GM18502 (cell line): ENCODE measurements around the gene ZFYVE21.

Experiments used
- ATAC-seq: cut with Tn5 transposase; IDR thresholded peaks from one replicate; pipeline ENCODE4 v1.9.1; 2021; ENCODE audit warnings: mild to moderate bottlenecking; ENCODE audit not compliant: unreplicated experiment, poor library complexity

ZFYVE21 gene

DNA sequence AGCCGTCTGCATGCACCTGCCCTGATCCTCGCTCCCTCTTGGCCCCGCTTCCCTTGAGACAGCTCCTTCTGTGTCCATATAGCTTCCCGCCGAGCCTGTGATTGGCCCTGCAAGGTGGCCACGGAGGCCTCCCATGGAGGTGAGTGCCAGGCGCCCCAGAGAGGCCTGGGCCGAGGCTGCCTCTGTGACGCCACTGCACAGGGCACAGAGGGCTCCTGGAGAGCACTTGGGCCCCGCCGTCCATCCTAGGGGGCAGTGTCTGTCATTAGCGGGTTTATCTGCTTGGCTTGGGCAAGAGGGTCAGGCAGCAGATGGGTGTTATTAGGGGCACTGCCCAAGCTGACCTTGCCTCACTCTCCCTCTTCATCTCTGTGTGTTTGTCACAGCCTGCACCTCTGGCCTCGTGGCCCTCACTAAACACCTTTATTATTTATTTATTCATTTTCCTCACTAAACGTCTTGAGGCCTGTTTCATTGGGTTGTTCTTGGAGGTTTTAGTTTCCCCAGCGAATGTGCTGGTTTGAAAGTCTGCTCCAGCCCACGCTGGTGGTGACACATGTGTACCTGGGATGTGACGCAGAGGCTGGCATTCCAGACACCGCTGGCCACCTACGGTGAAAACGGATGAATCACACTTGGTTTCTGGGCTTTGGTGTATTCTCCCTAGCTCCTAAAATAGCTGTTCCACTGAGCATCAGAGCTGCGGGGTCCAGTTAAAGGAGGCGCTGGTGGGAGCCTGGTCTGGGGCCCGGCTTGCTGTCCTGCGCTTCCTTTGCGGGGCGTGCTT, 5.9 kb downstream of the ZFYVE21 start:
- no peak for ATAC-seq

DNA sequence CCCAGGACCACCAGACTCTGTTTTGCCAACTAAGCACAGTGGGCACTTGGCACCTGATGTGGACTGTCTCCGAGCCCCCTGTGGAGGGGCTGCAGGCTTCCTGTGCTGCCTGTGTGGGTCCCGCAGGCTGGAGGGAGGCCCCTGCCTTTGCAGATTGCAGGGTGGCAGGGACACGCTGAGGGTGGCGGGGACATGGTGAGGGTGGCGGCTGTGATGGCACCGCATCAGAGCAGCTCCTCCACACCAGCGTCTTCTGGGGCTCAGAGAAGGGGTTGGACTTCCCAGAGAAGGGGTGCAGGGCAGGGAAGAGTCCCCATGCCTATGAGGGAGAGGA, 8.1 kb downstream of the ZFYVE21 start:
- no peak for ATAC-seq

DNA sequence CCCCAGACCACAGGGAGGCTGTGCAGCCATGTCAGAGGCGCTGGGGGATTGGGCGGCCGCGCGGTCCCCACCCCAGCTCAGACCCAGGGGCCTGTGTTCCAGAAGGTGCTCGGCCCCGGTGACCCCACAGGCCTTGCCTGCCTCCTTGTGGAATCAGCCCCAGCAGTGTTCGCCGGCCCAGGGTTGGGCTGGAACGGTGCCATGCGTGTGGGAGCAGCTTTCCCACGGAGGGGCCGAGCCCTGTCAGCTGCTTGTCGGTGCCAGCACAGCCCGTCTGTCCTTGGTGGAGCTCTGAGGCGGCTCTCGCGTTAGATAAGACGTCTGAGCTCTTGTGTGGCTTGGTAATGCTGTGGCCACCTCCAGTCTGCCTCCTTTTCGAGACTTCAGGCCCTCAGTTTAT, 8.5 kb downstream of the ZFYVE21 start:
- ATAC-seq: no peak

DNA sequence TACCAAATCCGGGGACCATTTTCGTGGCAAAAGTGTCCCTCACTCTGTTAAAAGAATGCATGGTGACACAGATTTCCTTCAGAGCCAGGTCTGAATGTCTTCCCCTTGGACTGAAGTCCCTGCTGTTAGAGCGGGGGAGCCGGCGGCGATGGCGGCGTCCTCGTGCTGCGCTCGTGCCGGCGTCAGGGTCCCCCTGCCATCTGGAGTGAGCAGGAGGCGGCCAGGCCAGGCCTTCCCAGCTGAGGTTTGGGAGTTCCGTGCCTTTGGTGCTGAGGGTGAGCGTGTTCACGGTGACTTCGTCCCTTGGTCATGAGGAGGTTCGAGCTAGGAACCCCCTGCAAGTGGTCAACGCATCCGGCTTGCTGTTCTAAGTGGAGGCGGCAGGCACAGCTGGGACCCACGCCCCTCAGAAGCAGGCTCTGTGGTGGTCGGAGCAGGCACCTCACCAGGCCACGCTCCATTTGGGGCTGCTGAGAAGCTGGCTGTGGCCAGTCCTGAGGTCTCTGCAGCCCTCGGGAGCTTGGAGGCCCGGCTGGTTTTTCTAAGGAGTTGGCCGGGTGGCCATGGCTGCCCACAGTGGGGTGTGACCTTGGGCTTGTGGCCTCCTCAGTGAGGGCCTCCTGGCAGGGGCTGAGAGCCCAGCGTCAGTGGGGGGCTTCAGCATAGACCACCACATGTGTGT, 9.5 kb downstream of the ZFYVE21 start:
- ATAC-seq: no peak

DNA sequence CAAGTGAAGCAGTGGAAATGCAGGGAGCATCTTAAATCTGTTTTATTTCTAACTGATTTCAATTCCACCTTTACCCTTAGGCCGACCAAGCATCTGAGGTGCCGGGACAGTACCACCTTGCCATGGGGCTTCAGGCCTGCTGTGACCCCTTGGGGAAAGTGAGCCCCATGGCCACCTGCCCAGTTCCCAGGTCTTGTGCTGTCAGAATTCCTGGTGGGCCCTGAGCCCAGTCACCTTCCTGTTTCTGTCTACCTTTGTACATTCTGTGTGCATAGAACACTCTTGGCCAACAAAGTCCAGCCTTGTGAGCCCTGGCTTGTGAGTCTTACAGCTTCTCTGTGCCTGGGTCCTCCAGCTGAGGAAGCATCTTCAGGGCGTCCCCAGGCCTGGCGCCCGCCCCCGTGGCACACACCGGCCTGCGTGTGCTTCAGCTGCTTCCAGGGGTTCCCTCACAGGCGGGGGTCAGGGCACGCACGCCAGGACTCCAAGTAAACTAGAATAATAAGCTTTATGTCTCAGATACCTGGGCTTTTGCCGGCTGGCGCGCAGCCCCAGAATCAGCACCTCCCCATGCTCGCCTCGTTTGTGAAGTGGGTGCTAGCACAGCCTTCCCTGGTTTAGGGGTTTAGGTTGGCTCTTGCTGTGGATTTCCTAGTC, 10.3 kb downstream of the ZFYVE21 start:
- no peak for ATAC-seq

DNA sequence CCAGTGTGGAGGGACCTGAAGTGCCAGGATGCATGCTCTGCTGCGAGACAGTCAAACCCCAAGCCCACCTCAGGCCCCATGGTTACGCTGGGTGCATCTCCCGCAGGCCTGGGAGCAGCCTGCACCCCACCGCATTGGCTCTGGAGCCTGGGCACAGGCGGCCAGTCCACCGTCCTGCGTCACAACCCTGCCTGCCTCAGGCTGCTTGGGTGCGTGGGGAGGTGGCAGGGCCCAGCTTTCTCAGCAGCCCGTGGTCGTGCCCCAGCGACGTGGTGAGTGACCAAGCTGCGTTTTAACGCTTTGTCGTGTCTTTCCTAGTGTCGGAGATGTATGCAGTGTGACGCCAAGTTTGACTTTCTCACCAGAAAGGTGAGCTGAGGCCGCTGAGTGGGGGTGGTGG, 10.9 kb downstream of the ZFYVE21 start:
- ATAC-seq: no peak

DNA sequence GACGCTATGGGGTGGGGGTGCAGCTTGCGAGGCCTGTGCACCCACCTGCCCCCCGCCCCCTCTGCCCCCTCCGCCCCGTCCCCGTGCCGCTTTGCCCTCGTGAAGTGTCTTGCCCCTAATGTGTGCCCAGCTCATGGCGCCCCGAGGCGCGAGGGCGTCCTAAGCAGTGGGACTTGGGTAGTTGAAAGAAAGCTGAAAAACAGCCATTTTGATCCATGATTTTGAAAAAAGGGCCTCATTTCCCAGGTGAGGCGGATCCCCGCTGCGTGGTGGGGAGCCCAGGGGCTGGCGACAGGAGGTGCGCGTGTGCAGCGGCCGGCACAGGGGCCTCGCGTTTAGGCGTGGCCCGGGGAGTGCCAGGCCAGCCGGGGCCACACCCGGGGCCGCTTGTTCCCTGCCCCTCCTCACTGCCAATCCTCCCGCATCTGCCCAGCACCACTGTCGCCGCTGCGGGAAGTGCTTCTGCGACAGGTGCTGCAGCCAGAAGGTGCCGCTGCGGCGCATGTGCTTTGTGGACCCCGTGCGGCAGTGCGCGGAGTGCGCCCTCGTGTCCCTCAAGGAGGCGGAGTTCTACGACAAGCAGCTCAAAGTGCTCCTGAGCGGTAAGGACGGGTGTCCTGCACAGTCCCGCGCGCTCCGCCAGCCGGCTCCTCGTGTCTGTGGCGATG, 11.8 kb downstream of the ZFYVE21 start:
- ATAC-seq: no peak

DNA sequence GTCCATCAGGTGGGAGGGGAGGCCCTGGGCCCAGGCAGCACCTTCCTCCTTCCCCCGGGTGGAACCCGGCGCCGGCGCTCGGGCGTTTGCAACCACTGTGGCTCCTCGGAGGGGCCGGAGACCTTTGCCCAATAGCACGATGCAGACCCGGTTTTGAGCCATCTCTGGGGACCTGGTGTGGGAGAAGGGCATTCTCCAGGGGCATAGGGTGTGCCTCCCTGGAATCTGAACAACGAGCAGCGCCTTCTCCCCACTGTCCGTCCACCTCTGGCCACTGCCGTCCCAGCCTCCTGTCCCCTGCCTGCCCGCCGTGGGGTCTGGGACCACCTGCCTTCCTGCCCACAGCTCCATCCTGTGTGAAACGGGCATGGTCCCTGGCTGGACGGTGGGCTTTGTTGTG, 12.5 kb downstream of the ZFYVE21 start:
- no peak for ATAC-seq

DNA sequence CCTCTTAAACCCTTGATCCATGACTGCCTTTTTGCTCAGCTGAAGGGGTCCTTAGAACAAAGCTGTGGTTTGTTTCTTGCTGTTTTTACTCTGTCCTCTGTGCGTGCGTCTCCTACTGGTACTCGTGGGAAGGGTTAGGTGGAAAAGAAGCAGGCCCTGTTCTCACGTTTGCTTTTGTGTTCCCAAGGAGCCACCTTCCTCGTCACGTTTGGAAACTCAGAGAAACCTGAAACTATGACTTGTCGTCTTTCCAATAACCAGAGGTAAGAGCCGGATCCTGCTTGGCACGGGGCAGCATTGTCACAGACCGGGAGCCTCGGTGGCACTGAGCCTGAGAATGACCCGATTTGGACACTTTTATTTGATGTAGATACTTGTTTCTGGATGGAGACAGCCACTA, 13.1 kb downstream of the ZFYVE21 start:
- no peak for ATAC-seq

DNA sequence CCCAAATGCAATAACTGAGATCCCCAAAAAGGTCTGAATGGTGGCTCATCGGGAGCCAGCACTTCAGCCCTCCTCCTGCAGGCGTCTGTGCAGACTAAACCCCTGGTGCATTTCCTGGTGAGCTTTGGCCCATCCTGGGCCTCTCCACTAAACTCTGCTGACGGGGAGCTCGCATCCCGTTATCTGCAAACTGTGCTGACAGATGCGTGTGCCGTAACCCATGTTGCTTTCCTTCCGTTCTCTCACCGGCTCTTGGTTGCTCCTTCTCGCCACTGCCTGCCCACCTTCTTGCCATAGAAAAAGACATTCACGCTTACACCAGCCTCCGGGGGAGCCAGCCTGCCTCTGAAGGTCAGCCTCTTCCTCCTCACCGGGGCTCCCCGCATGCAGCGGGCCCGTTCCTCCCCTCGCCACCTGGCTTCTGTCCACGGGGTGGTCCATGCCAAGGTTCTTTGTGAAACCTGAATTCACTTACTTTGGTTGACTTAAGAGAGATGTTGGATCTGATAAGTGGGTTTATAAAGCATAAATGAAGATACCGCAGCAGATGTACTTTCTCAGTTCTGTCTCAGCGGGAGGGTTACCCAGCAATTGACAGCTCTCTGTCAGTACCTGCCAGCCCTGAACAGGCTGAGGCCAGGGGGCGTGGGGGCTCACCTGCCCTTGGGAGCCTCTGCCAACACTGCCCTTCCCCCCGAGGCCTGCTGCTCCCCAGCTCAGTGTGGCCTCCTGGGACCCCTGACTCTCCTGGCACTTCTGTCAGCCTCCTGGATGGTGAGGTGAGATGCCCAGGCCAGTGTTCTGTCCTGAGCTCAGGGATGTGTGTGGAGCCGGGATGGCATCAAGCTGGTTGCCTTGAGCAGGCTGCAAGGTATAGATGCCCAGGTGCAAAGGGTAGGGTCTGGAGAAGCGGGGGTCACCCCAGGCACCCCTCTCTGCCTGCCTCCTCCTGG, 14.2 kb downstream of the ZFYVE21 start:
- ATAC-seq: no peak

DNA sequence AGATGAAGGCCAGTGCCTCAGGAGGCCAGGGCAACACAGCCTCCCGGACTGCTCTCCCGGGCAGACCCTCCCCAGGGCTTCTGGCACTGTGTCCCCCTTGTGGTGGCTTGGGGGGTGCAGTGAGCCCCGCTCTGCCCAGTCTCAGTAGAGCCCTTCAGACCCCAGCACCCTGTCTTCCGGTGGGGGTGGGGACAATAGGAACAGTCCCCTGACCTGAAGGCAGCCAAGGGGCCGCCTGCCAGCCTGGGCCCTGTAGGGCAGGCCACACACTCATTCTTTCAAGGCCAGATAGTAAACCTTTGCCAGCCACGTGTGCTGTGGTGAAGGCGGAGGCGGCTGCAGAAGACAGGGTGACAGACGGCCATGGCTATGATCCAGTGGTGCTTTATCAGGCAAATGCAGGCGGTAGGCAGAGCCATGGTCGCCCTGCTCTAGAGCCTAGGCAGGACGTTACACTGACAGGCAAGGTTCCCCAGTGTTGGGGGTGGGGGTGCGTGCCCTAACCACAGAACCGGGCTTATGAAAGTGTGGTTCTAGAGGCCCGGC, 15.0 kb downstream of the ZFYVE21 start:
- ATAC-seq: no peak

DNA sequence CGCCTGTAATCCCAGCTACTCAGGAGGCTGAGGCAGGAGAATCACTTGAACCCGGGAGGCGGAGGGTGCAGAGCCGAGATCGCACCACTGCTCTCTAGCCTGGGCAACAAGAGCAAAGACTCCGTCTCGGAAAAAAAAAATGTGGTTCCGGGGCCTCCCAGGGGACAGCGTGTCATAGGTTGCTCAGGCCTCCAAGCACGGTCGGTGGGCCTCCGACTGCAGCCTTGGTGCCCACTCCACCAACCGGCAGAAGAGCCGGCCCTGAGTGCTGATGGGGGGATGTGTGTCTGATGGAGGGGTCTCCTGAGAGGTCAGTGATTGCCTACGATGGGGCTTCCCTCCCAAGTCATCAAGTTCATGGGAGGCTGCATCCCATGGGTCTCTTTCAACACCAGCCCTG, 15.9 kb downstream of the ZFYVE21 start:
- ATAC-seq: no peak

DNA sequence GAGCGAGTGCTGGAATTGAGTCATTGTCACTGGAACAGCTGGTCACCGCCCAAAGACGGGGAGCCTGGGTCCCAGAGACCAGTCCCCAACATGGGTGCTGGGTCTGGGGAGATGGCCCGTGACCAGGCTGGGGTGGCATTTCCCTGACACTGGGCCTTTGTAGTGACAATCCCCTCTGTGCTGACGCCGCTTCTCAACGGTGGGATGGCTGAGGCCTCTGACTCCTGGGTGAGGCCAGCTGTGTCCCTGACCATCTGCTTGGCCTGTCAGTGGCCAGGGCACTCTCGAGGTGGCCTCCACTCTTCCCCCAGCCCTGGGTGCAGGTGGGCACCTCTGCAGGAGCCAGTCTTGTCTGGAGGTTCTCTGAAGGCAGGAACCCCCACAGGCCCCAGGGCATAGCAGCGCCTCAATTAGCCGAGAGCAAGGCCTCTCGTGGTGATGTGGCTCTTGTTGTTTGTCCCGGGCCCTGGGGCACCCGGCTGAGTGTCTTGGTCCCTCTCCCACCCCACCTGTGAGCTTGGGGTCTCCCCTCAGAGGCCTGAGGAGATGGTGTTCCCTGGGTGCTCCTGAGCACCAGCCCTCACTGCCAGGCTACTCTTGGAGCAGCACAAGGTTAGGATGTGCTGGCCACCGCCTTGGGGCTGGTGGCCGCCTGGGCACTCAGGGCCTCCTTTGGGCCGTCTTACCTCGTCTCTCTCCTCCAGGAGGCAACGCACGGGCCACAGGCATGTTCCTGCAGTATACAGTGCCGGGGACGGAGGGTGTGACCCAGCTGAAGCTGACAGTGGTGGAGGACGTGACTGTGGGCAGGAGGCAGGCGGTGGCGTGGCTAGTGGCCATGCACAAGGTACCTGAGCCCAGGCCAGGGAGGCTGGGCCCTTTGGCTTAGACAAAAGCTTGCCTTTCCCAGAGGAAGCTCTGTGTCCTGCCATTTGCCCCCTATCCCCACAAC, 16.6 kb downstream of the ZFYVE21 start:
- ATAC-seq: no peak

DNA sequence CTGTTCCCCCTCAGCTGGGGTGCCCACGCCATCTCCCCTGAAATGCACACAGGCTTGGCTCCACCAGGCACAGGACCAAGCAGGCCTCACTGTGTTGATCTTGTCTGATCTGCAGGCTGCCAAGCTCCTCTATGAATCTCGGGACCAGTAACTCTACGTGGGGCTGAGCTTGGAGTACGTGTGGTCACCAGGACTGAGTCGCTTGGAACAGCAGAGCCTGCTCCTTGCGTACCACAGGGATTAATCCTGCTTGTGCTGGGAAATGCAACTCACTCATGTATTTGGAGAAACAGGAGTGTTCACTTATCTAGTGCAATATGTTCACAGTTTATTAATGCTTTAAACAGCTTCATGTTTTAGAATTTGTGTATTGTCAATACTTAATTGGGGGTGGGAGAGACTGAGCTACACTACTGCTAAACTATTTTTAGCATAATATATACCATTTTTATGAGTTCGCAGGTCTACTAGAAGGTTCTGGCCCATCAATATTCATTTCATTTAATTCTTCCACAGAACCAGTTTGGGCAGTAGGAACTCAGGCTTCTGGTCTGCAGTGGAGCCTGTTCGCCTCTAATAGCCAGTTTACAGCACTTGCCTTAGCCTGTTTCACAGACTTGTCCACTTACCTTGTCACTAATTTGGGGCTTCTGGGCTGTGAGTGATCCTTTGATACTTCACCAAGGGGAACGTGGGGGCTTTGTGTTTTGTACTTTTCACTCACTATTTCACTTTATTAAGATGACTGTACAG, 17.4 kb downstream of the ZFYVE21 start:
- ATAC-seq: no peak

DNA sequence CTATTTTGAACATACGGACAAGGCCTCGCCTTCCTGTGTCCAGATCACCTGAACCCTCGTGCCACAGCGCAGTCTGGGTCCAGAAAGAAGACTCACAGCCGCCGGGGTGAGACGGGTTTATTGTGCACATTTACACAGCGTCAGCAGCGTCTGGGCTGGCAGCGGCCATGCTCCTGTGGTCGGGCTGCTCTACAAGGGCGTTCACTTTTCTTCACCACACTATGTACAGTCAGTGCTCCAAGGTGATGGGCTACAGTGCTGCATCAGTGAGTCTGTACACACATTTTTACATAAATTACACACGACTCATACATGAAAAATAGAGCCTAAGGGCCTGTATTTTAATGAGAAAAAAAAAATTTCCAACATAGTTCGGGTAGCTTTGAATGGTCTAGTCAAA, 18.0 kb downstream of the ZFYVE21 start:
- ATAC-seq: no peak

DNA sequence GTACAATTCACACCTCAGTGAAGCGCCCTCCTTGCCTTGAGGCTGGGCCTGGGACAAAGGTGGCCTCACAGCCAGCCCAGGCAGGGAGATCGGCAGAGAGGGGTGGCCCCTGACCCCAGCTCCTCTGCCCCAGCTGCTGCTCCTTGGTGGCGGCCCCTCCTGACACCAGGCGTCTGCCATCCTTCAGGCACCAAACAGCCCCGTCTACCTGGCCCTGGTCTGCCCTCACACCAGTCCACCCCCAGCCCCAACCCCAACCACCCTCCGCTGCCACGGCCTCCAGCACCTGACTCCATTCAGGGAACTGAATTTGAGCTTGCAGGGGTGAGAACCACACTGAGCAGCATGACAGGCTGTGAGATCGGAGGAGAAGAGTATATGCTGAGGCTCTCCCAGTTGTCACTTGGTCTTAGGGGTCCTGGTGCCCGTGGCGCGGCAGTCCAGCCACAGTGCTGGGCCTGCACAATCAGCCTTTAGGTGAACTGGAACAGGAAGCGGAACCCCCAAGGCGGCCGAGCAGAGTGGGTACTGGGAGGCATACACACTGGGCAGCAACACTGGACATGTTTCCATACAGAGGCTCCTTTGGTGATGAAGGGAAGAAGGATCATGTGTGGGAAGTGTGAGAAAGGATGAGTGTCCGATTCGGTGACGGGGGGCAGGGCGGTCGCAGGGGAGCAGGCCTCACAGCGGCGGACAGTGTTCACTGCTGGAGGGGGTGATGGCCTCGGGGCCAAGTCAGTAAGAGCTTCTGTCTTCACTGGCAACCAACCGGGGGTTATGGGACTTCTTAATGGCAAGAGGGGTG, 18.7 kb downstream of the ZFYVE21 start:
- ATAC-seq: no peak

DNA sequence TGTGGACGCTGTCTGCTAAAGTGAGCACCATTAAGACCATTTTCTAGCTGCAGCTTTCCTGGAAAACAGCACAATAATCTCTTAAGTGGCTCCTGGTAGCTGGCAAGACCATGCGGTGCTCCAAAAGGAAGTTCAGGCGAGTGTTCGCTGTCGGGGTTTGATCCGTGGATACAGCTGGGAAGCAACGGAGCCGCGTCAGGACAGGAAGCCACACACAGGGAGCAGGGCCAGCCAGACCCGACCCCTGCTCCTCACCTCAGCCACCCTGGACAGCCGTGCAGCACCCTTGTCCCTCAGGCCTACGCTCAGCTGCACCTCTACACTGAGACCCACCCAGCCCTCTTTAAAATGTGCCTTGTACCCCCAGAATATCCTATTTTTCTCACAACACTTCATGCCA, 19.4 kb downstream of the ZFYVE21 start:
- ATAC-seq: no peak
